Stimulated activated CD8-positive, alpha-beta memory T cell treated with anti-CD3 and anti-CD28 coated beads, Interleukin-7, amount 100 ng/mL, for 24 hours (primary cell): ENCODE data around the gene ITGAL.
"Not testable (repeated sequence)": the region's sequence is repeated elsewhere in the genome, so short reads cannot be mapped to it uniquely, and the experiment has no call there.

Experiments
- DNase-seq: peaks from one replicate; pipeline ENCODE4 v3.0.0-alpha.2; 2020; ENCODE audit warnings: low read depth

Gene ITGAL

GRCh38 chr16:30526137-30526822 is 53.7 kb downstream of the ITGAL start, which contains the start of gene ZNF768:
Gene ZNF768, minus strand, starts transcription at chr16:30526566. Its CDS starts 153 bp downstream, at chr16:30526413.
- DNase-seq: no peak

- DNase-seq: peak; percentile 88
These were observed 54.5 kb downstream of the ITGAL start for GRCh38 chr16:30526823-30527634.

- DNase-seq: no peak
These were observed 55.2 kb downstream of the ITGAL start for GRCh38 chr16:30527635-30528178.

- no peak for DNase-seq
These were observed 56.4 kb downstream of the ITGAL start for GRCh38 chr16:30528799-30529457.

GRCh38 chr16:30530163-30531037 is 57.9 kb downstream of the ITGAL start:
- DNase-seq: no peak

GRCh38 chr16:30532285-30533145 is 60.0 kb downstream of the ITGAL start:
- no peak for DNase-seq

GRCh38 chr16:30533146-30533522 is 60.6 kb downstream of the ITGAL start:
- no peak for DNase-seq

- DNase-seq: no peak
These were observed 61.3 kb downstream of the ITGAL start for GRCh38 chr16:30533748-30534367.

- DNase-seq: peak; percentile 87
These were observed 62.0 kb downstream of the ITGAL start, which contains the start of gene ZNF747 for GRCh38 chr16:30534368-30535105. Gene ZNF747, minus strand, starts transcription at chr16:30534858. Its CDS starts 179 bp downstream, at chr16:30534679.

- no peak for DNase-seq
These were observed 62.7 kb downstream of the ITGAL start for GRCh38 chr16:30535106-30535776.

GRCh38 chr16:30535777-30536190 is 63.2 kb downstream of the ITGAL start:
- peak; percentile 31 for DNase-seq

GRCh38 chr16:30536391-30537024 is 64.0 kb downstream of the ITGAL start:
- DNase-seq: not testable (repeated sequence)

- no peak for DNase-seq
These were observed 66.7 kb downstream of the ITGAL start for GRCh38 chr16:30539000-30539964.

GRCh38 chr16:30539986-30540526 is 67.5 kb downstream of the ITGAL start:
- DNase-seq: not testable (repeated sequence)

- DNase-seq: not testable (repeated sequence)
These were observed 68.4 kb downstream of the ITGAL start for GRCh38 chr16:30540916-30541464.
